GM12878 (cell line): ENCODE measurements around the gene PPP4R4. TPM values are rescaled to one million over a fixed set of nuclear protein-coding genes. Genes with fewer than 3 reads are reported as not detected.

Experiments
- ATAC-seq: fragments of 200-7000 bp; cut with Tn5 transposase; 3 replicates; pipeline ENCODE4 v1.9.1; 2020; ENCODE audit warnings: mild to moderate bottlenecking, moderate library complexity
- BruUV-seq: library from RNA; stranded (reverse); fragments of 400-500 nt; replicated peaks from 2 replicates; lab custom pipeline; 2021; lab: Mats Ljungman, UMichigan
- CTCF ChIA-PET: fragments of 300-600 bp; sonication (Branson Sonifier 250); formaldehyde crosslinking; extraction: SDS; loops from one replicate; lab custom pipeline; 2021; ENCODE audit warnings: inconsistent platforms; lab: Yijun Ruan, JAX
- POLR2A ChIA-PET: fragments of 350-600 bp; formaldehyde crosslinking; extraction: SDS; loops from one replicate; lab custom pipeline; 2021; ENCODE audit warnings: inconsistent platforms; lab: Charles Lee
- RAD21 ChIA-PET: fragments of 300-600 bp; sonication (Branson Sonifier 250); formaldehyde crosslinking; loops from one replicate; lab custom pipeline; 2023; ENCODE audit warnings: antibody characterized with exemption; ENCODE audit not compliant: unreplicated experiment; lab: Charles Lee
- SMC1A ChIA-PET: fragments of 300-600 bp; sonication (Branson Sonifier 250); formaldehyde crosslinking; loops from one replicate; lab custom pipeline; 2023; ENCODE audit not compliant: unreplicated experiment, uncharacterized antibody; lab: Charles Lee
- DNase-seq: peaks from one replicate; pipeline ENCODE4 v3.0.0-alpha.2; 2011; ENCODE audit warnings: low read depth, low spot score
- FAIRE-seq: peaks from 3 replicates; lab custom pipeline; 2011; peaks lifted over from hg19 to GRCh38; lab: Jason Lieb, UNC
- H2AFZ ChIP-seq: 2 replicates; pipeline ENCODE4 v1.6.0; 2011; ENCODE audit warnings: low read depth, low read length, control low read depth; ENCODE audit not compliant: control insufficient read depth
- H3K27ac ChIP-seq: 2 replicates; pipeline ENCODE4 v1.5.1; 2011; ENCODE audit warnings: control low read depth; ENCODE audit not compliant: control insufficient read depth, insufficient read depth
- H3K27me3 ChIP-seq, 2 experiments: replicated peaks in 1 of 2; 2 replicates each; pipeline versions ENCODE4 v1.6.0 to v1.6.1; 2011; ENCODE audit warnings: low read length in 1 of 2; ENCODE audit not compliant: control insufficient read depth in 2 of 2, insufficient read depth in 2 of 2
- H3K36me3 ChIP-seq, 2 experiments: 2 replicates each; pipeline ENCODE4 v1.5.1; 2011; ENCODE audit warnings: low read length in 1 of 2; ENCODE audit not compliant: control insufficient read depth in 2 of 2, insufficient read depth in 2 of 2
- H3K4me1 ChIP-seq: 2 replicates; pipeline ENCODE4 v1.6.1; 2011; ENCODE audit warnings: mild to moderate bottlenecking, low read length, moderate library complexity, mixed read lengths; ENCODE audit not compliant: control insufficient read depth, insufficient read depth
- H3K4me2 ChIP-seq: 2 replicates; pipeline ENCODE4 v1.6.0; 2011; ENCODE audit warnings: control low read depth; ENCODE audit not compliant: control insufficient read depth, insufficient read depth
- H3K4me3 ChIP-seq: fragments of 200-600 bp; sonication (generic); 2 replicates; pipeline ENCODE4 v1.5.1; 2016
- H3K79me2 ChIP-seq: 2 replicates; pipeline ENCODE4 v1.6.0; 2011; ENCODE audit warnings: low read length; ENCODE audit not compliant: control insufficient read depth, insufficient read depth
- H3K9ac ChIP-seq: 2 replicates; pipeline ENCODE4 v1.8.0; 2011; ENCODE audit warnings: low read length, control low read depth, mixed read lengths; ENCODE audit not compliant: control insufficient read depth, insufficient read depth
- H3K9me3 ChIP-seq: replicated peaks from 3 replicates; pipeline ENCODE4 v1.5.1; 2011; ENCODE audit warnings: mild to moderate bottlenecking, low read length; ENCODE audit not compliant: control insufficient read depth, insufficient read depth
- H4K20me1 ChIP-seq: 2 replicates; pipeline ENCODE4 v1.6.0; 2011; ENCODE audit not compliant: control insufficient read depth, insufficient read depth
- CHD2 ChIP-seq: IDR thresholded peaks from 2 replicates; pipeline ENCODE4 v1.6.1; 2011; ENCODE audit warnings: low read depth, low read length, improper control_type of control experiment, borderline replicate concordance
- CHD4 ChIP-seq: fragments of 200-600 bp; sonication (generic); IDR thresholded peaks from 2 replicates; pipeline ENCODE4 v1.6.1; 2016; ENCODE audit warnings: mild to moderate bottlenecking
- EGR1 ChIP-seq, 2 experiments: IDR thresholded peaks; 1 replicate in 1 of 2; 2 replicates in 1 of 2; pipeline ENCODE4 v1.6.1; 2011 to 2012; ENCODE audit warnings: low read depth in 2 of 2, low read length in 2 of 2, borderline replicate concordance in 1 of 2, mild to moderate bottlenecking in 1 of 2, moderate library complexity in 1 of 2
- EZH2 ChIP-seq: IDR thresholded peaks from 2 replicates; pipeline ENCODE4 v1.6.1; 2012; ENCODE audit warnings: low read depth, mild to moderate bottlenecking, control low read depth, inconsistent platforms, low read length, borderline replicate concordance; ENCODE audit not compliant: control insufficient read depth
- HDAC2 ChIP-seq: fragments of 200-600 bp; sonication (generic); IDR thresholded peaks from 2 replicates; pipeline ENCODE4 v1.6.1; 2017
- JUND ChIP-seq: IDR thresholded peaks from 2 replicates; pipeline ENCODE4 v1.6.1; 2012; ENCODE audit warnings: low read depth, mild to moderate bottlenecking, low read length, improper control_type of control experiment, moderate library complexity
- LARP7 ChIP-seq: fragments of 450-650 bp; IDR thresholded peaks from 2 replicates; pipeline ENCODE4 v1.6.1; 2017; ENCODE audit warnings: mild to moderate bottlenecking
- NFYA ChIP-seq: IDR thresholded peaks from 2 replicates; pipeline ENCODE4 v1.6.1; 2011; ENCODE audit warnings: low read depth, mild to moderate bottlenecking, low read length, improper control_type of control experiment, borderline replicate concordance
- NFYB ChIP-seq: IDR thresholded peaks from 2 replicates; pipeline ENCODE4 v1.6.1; 2011; ENCODE audit warnings: low read depth, mild to moderate bottlenecking, low read length, improper control_type of control experiment, moderate library complexity; ENCODE audit not compliant: insufficient read depth
- NRF1 ChIP-seq: conservative IDR thresholded peaks from 2 replicates; pipeline ENCODE4 v1.6.1; 2011; ENCODE audit warnings: mild to moderate bottlenecking, low read depth, low read length, improper control_type of control experiment
- SMARCA5 ChIP-seq: fragments of 450-650 bp; IDR thresholded peaks from 2 replicates; pipeline ENCODE4 v1.6.1; 2017; ENCODE audit warnings: mild to moderate bottlenecking
- TAF1 ChIP-seq: IDR thresholded peaks from 2 replicates; pipeline ENCODE4 v1.6.1; 2011; ENCODE audit warnings: mild to moderate bottlenecking, low read depth, low read length, borderline replicate concordance
- TBL1XR1 ChIP-seq: IDR thresholded peaks from 2 replicates; pipeline ENCODE4 v1.6.1; 2012; ENCODE audit warnings: low read depth, low read length, improper control_type of control experiment
- ZNF24 ChIP-seq: fragments of 450-650 bp; IDR thresholded peaks from 2 replicates; pipeline ENCODE4 v1.6.1; 2017; ENCODE audit warnings: antibody characterized with exemption, mild to moderate bottlenecking
- ZNF384 ChIP-seq: IDR thresholded peaks from 2 replicates; pipeline ENCODE4 v1.6.1; 2012; ENCODE audit warnings: low read depth, mild to moderate bottlenecking, low read length, improper control_type of control experiment, borderline replicate concordance
- WGBS: methylation state at CpG from one replicate; pipeline ENCODE4 v1.1.6; 2016; ENCODE audit warnings: low lambda C conversion rate; ENCODE audit not compliant: insufficient replicate concordance, insufficient coverage; ENCODE audit errors: missing lambda C conversion rate; 5-methylcytosine and 5-hydroxymethylcytosine counted together
- in situ Hi-C: fragments of 300-500 bp; cut with MboI; formaldehyde crosslinking; loops from 9 replicates; pipeline ENCODE4 v1.14.3; 2018; ENCODE audit warnings: mixed read lengths
- intact Hi-C: fragments of 100-400 bp; cut with micrococcal nuclease; formaldehyde crosslinking; loops from one replicate; pipeline ENCODE4 v1.14.2; 2022; ENCODE audit not compliant: unreplicated experiment
- polyA plus RNA-seq, 11 experiments: library from polyadenylated mRNA; depleted of rRNA in 4 of 11; unstranded in 6 of 11; stranded (reverse) in 5 of 11; fragments of >200 nt; fragmentation: Nextera tagmentation in 4 of 11; fragmentation: Illumina TruSeq in 1 of 11; extraction: Ambion mirVana in 4 of 11; extraction: Trizol in 1 of 11; gene quantifications; 1 replicate in 1 of 11; 2 replicates in 10 of 11; pipeline versions ENCODE4 v1.2.1 to v1.2.3, GENCODE V29; 2011 to 2016; ENCODE audit warnings: inconsistent platforms in 2 of 11, missing spikeins in 2 of 11, low read depth in 1 of 11
- total RNA-seq, 4 experiments: library from RNA; depleted of rRNA in 3 of 4; stranded (reverse); fragments of >200 nt in 3 of 4; fragmentation: Illumina TruSeq in 1 of 4; extraction: Trizol in 1 of 4; gene quantifications; 2 replicates each; pipeline versions ENCODE4 v1.2.1 to v1.2.3, GENCODE V29; 2013 to 2021
- TF ChIP-seq, protein P1 (sequence below): fragments of 450-650 bp; conservative IDR thresholded peaks from 2 replicates; pipeline ENCODE4 v1.6.1; 2017; ENCODE audit warnings: mild to moderate bottlenecking, moderate library complexity
- TF ChIP-seq, protein P2 (sequence below): fragments of 450-650 bp; IDR thresholded peaks from 2 replicates; pipeline ENCODE4 v1.6.1; 2017; ENCODE audit warnings: mild to moderate bottlenecking, moderate library complexity

PPP4R4 gene
- total and polyA plus RNA-seq, 10 of the 15 experiments (the other 5 are each of a cell fraction or from before 2014, with no cell fraction given), result 0.01 to 0.13 (median 0.08) TPM; not detected in 4

GRCh38 chr14:94179244-94179643, 5.1 kb downstream of the PPP4R4 start:
- ChIA-PET CTCF (interaction anchor here (0.7 to 6.4 kb wide), 10 partner anchors 10 to 307 kb away, joined by 3 to 58 read pairs (median 12); partner anchors contain the start of genes DDX24, IFI27L1 and IFI27L2), RAD21 (interaction anchor here (1.4 to 2.0 kb wide), 2 partner anchors 98 to 143 kb away, joined by 3 to 9 read pairs; partner anchors contain the start of genes DDX24 and IFI27L1), SMC1A (interaction anchor here (0.6 to 4.0 kb wide), 5 partner anchors 9 to 144 kb away, joined by 3 to 13 read pairs (median 6); no protein-coding TSS in a partner anchor), POLR2A (no interaction called here)
- peaks cover 0 to 20% of the 10 kb centered on the region in 2 experiments; a peak in 2 of 4 replicates for H3K27me3 ChIP-seq
- H3K79me2 ChIP-seq, result no peaks in the 10 kb centered on the region
- FAIRE-seq (no peak), ATAC-seq (no peak), DNase-seq (no peak)
- BruUV-seq, result no TSS peak
- no peak overlapping the region for H3K9ac ChIP-seq
- H3K4me1 ChIP-seq, result no peaks in the 10 kb centered on the region
- in situ Hi-C loops, result no loop called here
- intact Hi-C loops, result no loop called here
- WGBS, result 74% methylated on average over 2 of the region's 2 CpGs
- no peaks in the 10 kb centered on the region for H3K36me3 ChIP-seq
- H4K20me1 ChIP-seq, result no peaks in the 10 kb centered on the region
- no peak overlapping the region for H3K4me2 ChIP-seq
- no peak overlapping the region for H3K4me3 ChIP-seq
- no peaks in the 10 kb centered on the region for H3K9me3 ChIP-seq
- no peak overlapping the region for H2AFZ ChIP-seq
- no peak overlapping the region for H3K27ac ChIP-seq
- TF ChIP-seq EGR1 (IDR thresholded peaks at IDR 0.05; ENCODE audit: borderline replicate concordance in 1 of 2, low read depth in 2 of 2, low read length in 2 of 2), result no peak
- no peak for TF ChIP-seq CHD2
- TF ChIP-seq ZNF384, result no peak
- no peak for TF ChIP-seq JUND
- TF ChIP-seq NFYB, result no peak
- TF ChIP-seq, protein P1, sequence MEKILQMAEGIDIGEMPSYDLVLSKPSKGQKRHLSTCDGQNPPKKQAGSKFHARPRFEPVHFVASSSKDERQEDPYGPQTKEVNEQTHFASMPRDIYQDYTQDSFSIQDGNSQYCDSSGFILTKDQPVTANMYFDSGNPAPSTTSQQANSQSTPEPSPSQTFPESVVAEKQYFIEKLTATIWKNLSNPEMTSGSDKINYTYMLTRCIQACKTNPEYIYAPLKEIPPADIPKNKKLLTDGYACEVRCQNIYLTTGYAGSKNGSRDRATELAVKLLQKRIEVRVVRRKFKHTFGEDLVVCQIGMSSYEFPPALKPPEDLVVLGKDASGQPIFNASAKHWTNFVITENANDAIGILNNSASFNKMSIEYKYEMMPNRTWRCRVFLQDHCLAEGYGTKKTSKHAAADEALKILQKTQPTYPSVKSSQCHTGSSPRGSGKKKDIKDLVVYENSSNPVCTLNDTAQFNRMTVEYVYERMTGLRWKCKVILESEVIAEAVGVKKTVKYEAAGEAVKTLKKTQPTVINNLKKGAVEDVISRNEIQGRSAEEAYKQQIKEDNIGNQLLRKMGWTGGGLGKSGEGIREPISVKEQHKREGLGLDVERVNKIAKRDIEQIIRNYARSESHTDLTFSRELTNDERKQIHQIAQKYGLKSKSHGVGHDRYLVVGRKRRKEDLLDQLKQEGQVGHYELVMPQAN, result no peak
- TF ChIP-seq, protein P2, sequence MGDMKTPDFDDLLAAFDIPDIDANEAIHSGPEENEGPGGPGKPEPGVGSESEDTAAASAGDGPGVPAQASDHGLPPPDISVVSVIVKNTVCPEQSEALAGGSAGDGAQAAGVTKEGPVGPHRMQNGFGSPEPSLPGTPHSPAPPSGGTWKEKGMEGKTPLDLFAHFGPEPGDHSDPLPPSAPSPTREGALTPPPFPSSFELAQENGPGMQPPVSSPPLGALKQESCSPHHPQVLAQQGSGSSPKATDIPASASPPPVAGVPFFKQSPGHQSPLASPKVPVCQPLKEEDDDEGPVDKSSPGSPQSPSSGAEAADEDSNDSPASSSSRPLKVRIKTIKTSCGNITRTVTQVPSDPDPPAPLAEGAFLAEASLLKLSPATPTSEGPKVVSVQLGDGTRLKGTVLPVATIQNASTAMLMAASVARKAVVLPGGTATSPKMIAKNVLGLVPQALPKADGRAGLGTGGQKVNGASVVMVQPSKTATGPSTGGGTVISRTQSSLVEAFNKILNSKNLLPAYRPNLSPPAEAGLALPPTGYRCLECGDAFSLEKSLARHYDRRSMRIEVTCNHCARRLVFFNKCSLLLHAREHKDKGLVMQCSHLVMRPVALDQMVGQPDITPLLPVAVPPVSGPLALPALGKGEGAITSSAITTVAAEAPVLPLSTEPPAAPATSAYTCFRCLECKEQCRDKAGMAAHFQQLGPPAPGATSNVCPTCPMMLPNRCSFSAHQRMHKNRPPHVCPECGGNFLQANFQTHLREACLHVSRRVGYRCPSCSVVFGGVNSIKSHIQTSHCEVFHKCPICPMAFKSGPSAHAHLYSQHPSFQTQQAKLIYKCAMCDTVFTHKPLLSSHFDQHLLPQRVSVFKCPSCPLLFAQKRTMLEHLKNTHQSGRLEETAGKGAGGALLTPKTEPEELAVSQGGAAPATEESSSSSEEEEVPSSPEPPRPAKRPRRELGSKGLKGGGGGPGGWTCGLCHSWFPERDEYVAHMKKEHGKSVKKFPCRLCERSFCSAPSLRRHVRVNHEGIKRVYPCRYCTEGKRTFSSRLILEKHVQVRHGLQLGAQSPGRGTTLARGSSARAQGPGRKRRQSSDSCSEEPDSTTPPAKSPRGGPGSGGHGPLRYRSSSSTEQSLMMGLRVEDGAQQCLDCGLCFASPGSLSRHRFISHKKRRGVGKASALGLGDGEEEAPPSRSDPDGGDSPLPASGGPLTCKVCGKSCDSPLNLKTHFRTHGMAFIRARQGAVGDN, result no peak
- no peak for TF ChIP-seq NRF1
- TF ChIP-seq NFYA, result no peak
- no peak for TF ChIP-seq EZH2
- no peak for TF ChIP-seq SMARCA5
- no peak for TF ChIP-seq TAF1
- TF ChIP-seq LARP7, result no peak
- TF ChIP-seq TBL1XR1, result no peak
- no peak for TF ChIP-seq ZNF24
- TF ChIP-seq CHD4, result no peak
- TF ChIP-seq HDAC2, result no peak
